ENCODE data around the gene ADCYAP1R1. TPM values are rescaled to one million over a fixed set of nuclear protein-coding genes. Genes with fewer than 3 reads are reported as not detected.

The ADCYAP1R1 gene
- total RNA-seq, 1 donor from 2014 or later, result not detected

- Mint-ChIP-seq H3K36me3 (ENCODE audit: low read depth) (no peaks in the 10 kb centered on the region), H3K27me3 (peaks cover 3% of the 10 kb centered on the region), H3K27ac (no peak overlapping the region), H3K4me1 (no peaks in the 10 kb centered on the region), H3K4me3 (no peak overlapping the region), H3K9me3 (peaks cover 1% of the 10 kb centered on the region)
- intact Hi-C loops (cut with micrococcal nuclease), result no loop called here
- POLR2A ChIA-PET, result no interaction called here
- ATAC-seq (ENCODE audit: low read depth), result no peak
- TF ChIP-seq, protein P1, sequence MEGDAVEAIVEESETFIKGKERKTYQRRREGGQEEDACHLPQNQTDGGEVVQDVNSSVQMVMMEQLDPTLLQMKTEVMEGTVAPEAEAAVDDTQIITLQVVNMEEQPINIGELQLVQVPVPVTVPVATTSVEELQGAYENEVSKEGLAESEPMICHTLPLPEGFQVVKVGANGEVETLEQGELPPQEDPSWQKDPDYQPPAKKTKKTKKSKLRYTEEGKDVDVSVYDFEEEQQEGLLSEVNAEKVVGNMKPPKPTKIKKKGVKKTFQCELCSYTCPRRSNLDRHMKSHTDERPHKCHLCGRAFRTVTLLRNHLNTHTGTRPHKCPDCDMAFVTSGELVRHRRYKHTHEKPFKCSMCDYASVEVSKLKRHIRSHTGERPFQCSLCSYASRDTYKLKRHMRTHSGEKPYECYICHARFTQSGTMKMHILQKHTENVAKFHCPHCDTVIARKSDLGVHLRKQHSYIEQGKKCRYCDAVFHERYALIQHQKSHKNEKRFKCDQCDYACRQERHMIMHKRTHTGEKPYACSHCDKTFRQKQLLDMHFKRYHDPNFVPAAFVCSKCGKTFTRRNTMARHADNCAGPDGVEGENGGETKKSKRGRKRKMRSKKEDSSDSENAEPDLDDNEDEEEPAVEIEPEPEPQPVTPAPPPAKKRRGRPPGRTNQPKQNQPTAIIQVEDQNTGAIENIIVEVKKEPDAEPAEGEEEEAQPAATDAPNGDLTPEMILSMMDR (IDR thresholded peaks at IDR 0.05), result no peak
- DNase-seq, result no peak
- CTCF ChIA-PET, result interaction anchor here (1.6 to 3.1 kb wide), 5 partner anchors 9 to 322 kb away, joined by 5 to 25 read pairs (median 17); no protein-coding TSS in a partner anchor
Measured at GRCh38 chr7:31121601-31122000, 69.5 kb downstream of the ADCYAP1R1 start.

DNA sequence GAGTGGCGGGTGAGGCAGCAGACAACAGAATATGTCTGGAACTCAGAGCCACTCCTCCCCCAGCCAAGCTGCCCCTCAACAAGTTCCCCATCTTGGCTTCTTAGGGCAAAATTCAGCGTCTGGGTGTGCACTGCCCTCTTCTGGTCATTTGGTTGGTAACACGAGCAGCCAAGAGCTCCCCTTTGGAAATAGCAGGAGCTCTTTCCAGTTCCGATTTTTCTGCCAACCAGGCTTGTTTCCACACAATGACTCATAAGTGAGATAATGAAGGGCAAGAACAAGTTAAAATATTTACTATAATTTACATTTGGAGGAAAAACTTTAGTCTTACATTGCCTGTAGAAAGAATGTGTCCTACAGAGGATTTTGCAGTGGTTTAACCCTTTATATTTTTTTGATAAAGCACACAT, 70.5 kb downstream of the ADCYAP1R1 start:
- ChIA-PET CTCF (interaction anchor here (0.7 to 3.1 kb wide), 10 partner anchors 9 to 323 kb away, joined by 3 to 25 read pairs (median 4); no protein-coding TSS in a partner anchor), POLR2A (interaction anchor here (0.8 kb wide), 1 partner anchor 139 kb away, joined by 3 read pairs; no protein-coding TSS in a partner anchor)
- intact Hi-C loops (cut with micrococcal nuclease), result loop anchor here (1.0 kb wide), 1 partner anchor 139 kb away; no protein-coding TSS in a partner anchor
- H3K4me3 Mint-ChIP-seq, result no peak overlapping the region
- no peak for DNase-seq
- H3K9me3 Mint-ChIP-seq, result peaks cover 3% of the 10 kb centered on the region
- TF ChIP-seq, protein P1 (IDR thresholded peaks at IDR 0.05), result no peak
- H3K27me3 Mint-ChIP-seq, result peaks cover 3% of the 10 kb centered on the region
- H3K27ac Mint-ChIP-seq, result no peak overlapping the region
- no peak for ATAC-seq (ENCODE audit: low read depth)
- no peaks in the 10 kb centered on the region for H3K4me1 Mint-ChIP-seq
- no peaks in the 10 kb centered on the region for H3K36me3 Mint-ChIP-seq (ENCODE audit: low read depth)

DNA sequence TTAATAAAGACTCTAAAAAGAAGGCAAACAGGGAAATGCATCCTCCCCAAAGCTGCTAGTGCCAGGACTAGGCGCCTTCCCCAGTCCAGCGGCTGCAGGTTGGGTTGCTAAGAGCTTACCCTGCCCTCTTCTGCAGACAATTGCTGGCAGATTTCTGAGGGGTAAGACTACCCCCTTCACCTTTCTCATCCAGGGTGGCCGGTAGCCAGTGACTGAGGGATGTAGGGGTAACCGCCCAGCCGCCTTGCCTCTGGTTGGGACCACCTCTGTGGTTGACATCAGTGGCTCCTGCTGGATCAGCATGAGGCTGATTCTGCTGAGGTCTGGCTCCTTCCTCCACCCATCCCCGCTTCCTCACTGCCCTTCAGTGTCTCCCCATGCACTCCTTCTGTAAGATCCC, 71.2 kb downstream of the ADCYAP1R1 start:
- Mint-ChIP-seq H3K27ac (no peak overlapping the region), H3K9me3 (peaks cover 3% of the 10 kb centered on the region), H3K4me3 (no peak overlapping the region), H3K36me3 (ENCODE audit: low read depth) (no peaks in the 10 kb centered on the region), H3K4me1 (no peaks in the 10 kb centered on the region), H3K27me3 (peaks cover 3% of the 10 kb centered on the region)
- DNase-seq (no peak), ATAC-seq (ENCODE audit: low read depth) (no peak)
- intact Hi-C loops (cut with micrococcal nuclease), result no loop called here
- TF ChIP-seq, protein P1 (IDR thresholded peaks at IDR 0.05), result no peak
- ChIA-PET CTCF (interaction anchor here (0.7 to 3.1 kb wide), 8 partner anchors 8 to 324 kb away, joined by 3 to 25 read pairs (median 6); no protein-coding TSS in a partner anchor), POLR2A (no interaction called here)

GRCh38 chr7:31123726-31124125, 71.6 kb downstream of the ADCYAP1R1 start:
- ATAC-seq (ENCODE audit: low read depth) (no peak), DNase-seq (no peak)
- H3K36me3 Mint-ChIP-seq (ENCODE audit: low read depth), result no peaks in the 10 kb centered on the region
- CTCF ChIA-PET, result interaction anchor here (2.4 to 3.1 kb wide), 3 partner anchors 11 to 324 kb away, joined by 10 to 22 read pairs (median 17); no protein-coding TSS in a partner anchor
- peaks cover 3% of the 10 kb centered on the region for H3K27me3 Mint-ChIP-seq
- peaks cover 3% of the 10 kb centered on the region for H3K9me3 Mint-ChIP-seq
- H3K4me1 Mint-ChIP-seq, result no peaks in the 10 kb centered on the region
- POLR2A ChIA-PET, result no interaction called here
- no peak overlapping the region for H3K27ac Mint-ChIP-seq
- intact Hi-C loops (cut with micrococcal nuclease), result no loop called here
- no peak overlapping the region for H3K4me3 Mint-ChIP-seq
- TF ChIP-seq, protein P1 (IDR thresholded peaks at IDR 0.05), result no peak

- peaks cover 3% of the 10 kb centered on the region for H3K9me3 Mint-ChIP-seq
- DNase-seq, result no peak
- no peaks in the 10 kb centered on the region for H3K36me3 Mint-ChIP-seq (ENCODE audit: low read depth)
- H3K27me3 Mint-ChIP-seq, result peaks cover 5% of the 10 kb centered on the region
- CTCF ChIA-PET, result interaction anchor here (2.8 kb wide), 1 partner anchor 9 kb away, joined by 10 read pairs; no protein-coding TSS in a partner anchor
- intact Hi-C loops (cut with micrococcal nuclease), result no loop called here
- POLR2A ChIA-PET, result no interaction called here
- no peak overlapping the region for H3K27ac Mint-ChIP-seq
- H3K4me1 Mint-ChIP-seq, result no peaks in the 10 kb centered on the region
- no peak for ATAC-seq (ENCODE audit: low read depth)
- TF ChIP-seq, protein P1 (IDR thresholded peaks at IDR 0.05), result no peak
- no peak overlapping the region for H3K4me3 Mint-ChIP-seq
Measured at GRCh38 chr7:31125171-31125570, 73.1 kb downstream of the ADCYAP1R1 start.
